HEK293 (cell line): ENCODE measurements around the gene STX5.
A peak's percentile ranks its signal among the peaks of the same experiment; 100 is the strongest.

Source experiments
- GLIS1 ChIP-seq: fragments of 450-650 bp; formaldehyde crosslinking; IDR thresholded peaks from 2 replicates; pipeline ENCODE4 v1.5.1; 2016; ENCODE audit warnings: missing biosample characterization, missing genetic modification characterization
- GLIS2 ChIP-seq: fragments of 450-650 bp; formaldehyde crosslinking; IDR thresholded peaks from 2 replicates; pipeline ENCODE4 v1.5.1; 2016; ENCODE audit warnings: missing biosample characterization, missing genetic modification characterization
- KLF16 ChIP-seq: fragments of 450-650 bp; formaldehyde crosslinking; IDR thresholded peaks from 2 replicates; pipeline ENCODE4 v1.5.1; 2017; ENCODE audit warnings: missing biosample characterization, missing genetic modification characterization
- SP2 ChIP-seq: fragments of 450-650 bp; formaldehyde crosslinking; IDR thresholded peaks from 2 replicates; pipeline ENCODE4 v1.5.1; 2016; ENCODE audit warnings: missing biosample characterization, missing genetic modification characterization
- TCF7L2 ChIP-seq: IDR thresholded peaks from 2 replicates; pipeline ENCODE4 v1.6.1; 2011; ENCODE audit warnings: low read depth, mild to moderate bottlenecking, inconsistent platforms, low read length, moderate library complexity, borderline replicate concordance
- YY2 ChIP-seq: fragments of 450-650 bp; formaldehyde crosslinking; IDR thresholded peaks from 2 replicates; pipeline ENCODE4 v1.5.1; 2016; ENCODE audit warnings: missing biosample characterization, missing genetic modification characterization
- ZBTB10 ChIP-seq: fragments of 450-650 bp; formaldehyde crosslinking; IDR thresholded peaks from 2 replicates; pipeline ENCODE4 v1.5.1; 2016; ENCODE audit warnings: missing biosample characterization, missing genetic modification characterization
- ZBTB48 ChIP-seq: fragments of 450-650 bp; formaldehyde crosslinking; IDR thresholded peaks from 2 replicates; pipeline ENCODE4 v1.5.1; 2016; ENCODE audit warnings: missing biosample characterization, missing genetic modification characterization
- ZNF132 ChIP-seq: fragments of 450-650 bp; formaldehyde crosslinking; IDR thresholded peaks from 2 replicates; pipeline ENCODE4 v1.5.1; 2017; ENCODE audit warnings: missing biosample characterization, missing genetic modification characterization, borderline replicate concordance
- ZNF184 ChIP-seq: fragments of 450-650 bp; IDR thresholded peaks from 2 replicates; pipeline ENCODE4 v1.5.1; 2018; ENCODE audit warnings: missing biosample characterization, mild to moderate bottlenecking, missing genetic modification characterization
- ZNF211 ChIP-seq: fragments of 450-650 bp; formaldehyde crosslinking; IDR thresholded peaks from 2 replicates; pipeline ENCODE4 v1.5.1; 2016; ENCODE audit warnings: low read depth, missing biosample characterization, missing genetic modification characterization
- ZNF23 ChIP-seq: fragments of 450-650 bp; formaldehyde crosslinking; IDR thresholded peaks from 2 replicates; pipeline ENCODE4 v1.5.1; 2016; ENCODE audit warnings: missing biosample characterization, missing genetic modification characterization, borderline replicate concordance
- ZNF335 ChIP-seq: fragments of 450-650 bp; formaldehyde crosslinking; conservative IDR thresholded peaks from 2 replicates; pipeline ENCODE4 v1.5.1; 2016; ENCODE audit warnings: missing biosample characterization, missing genetic modification characterization
- ZNF404 ChIP-seq: fragments of 450-650 bp; formaldehyde crosslinking; IDR thresholded peaks from 2 replicates; pipeline ENCODE4 v1.5.1; 2017; ENCODE audit warnings: missing biosample characterization, missing genetic modification characterization
- ZNF416 ChIP-seq: fragments of 450-650 bp; formaldehyde crosslinking; IDR thresholded peaks from 2 replicates; pipeline ENCODE4 v1.5.1; 2016; ENCODE audit warnings: missing biosample characterization, missing genetic modification characterization
- ZNF501 ChIP-seq: fragments of 450-650 bp; formaldehyde crosslinking; IDR thresholded peaks from 2 replicates; pipeline ENCODE4 v1.5.1; 2016; ENCODE audit warnings: missing biosample characterization, missing genetic modification characterization
- ZNF530 ChIP-seq: fragments of 450-650 bp; formaldehyde crosslinking; IDR thresholded peaks from 2 replicates; pipeline ENCODE4 v1.5.1; 2016; ENCODE audit warnings: low read depth, missing biosample characterization, missing genetic modification characterization
- ZNF560 ChIP-seq: fragments of 450-650 bp; formaldehyde crosslinking; IDR thresholded peaks from 2 replicates; pipeline ENCODE4 v1.5.1; 2017; ENCODE audit warnings: missing biosample characterization, missing genetic modification characterization, borderline replicate concordance
- ZNF629 ChIP-seq: fragments of 450-650 bp; formaldehyde crosslinking; IDR thresholded peaks from 2 replicates; pipeline ENCODE4 v1.5.1; 2017; ENCODE audit warnings: missing biosample characterization, missing genetic modification characterization
- ZNF707 ChIP-seq: fragments of 450-650 bp; formaldehyde crosslinking; IDR thresholded peaks from 2 replicates; pipeline ENCODE4 v1.5.1; 2016; ENCODE audit warnings: missing biosample characterization, missing genetic modification characterization
- ZNF830 ChIP-seq: fragments of 450-650 bp; IDR thresholded peaks from 2 replicates; pipeline ENCODE4 v1.5.0; 2018; ENCODE audit warnings: missing biosample characterization, missing genetic modification characterization, low read depth, mild to moderate bottlenecking, moderate library complexity
- ZNF843 ChIP-seq: fragments of 450-650 bp; formaldehyde crosslinking; IDR thresholded peaks from 2 replicates; pipeline ENCODE4 v1.5.1; 2016; ENCODE audit warnings: missing biosample characterization, missing genetic modification characterization
- ZXDB ChIP-seq: fragments of 450-650 bp; formaldehyde crosslinking; IDR thresholded peaks from 2 replicates; pipeline ENCODE4 v1.5.1; 2016; ENCODE audit warnings: missing biosample characterization, missing genetic modification characterization
- TF ChIP-seq, protein P1 (sequence below): fragments of 450-650 bp; formaldehyde crosslinking; IDR thresholded peaks from 2 replicates; pipeline ENCODE4 v1.5.1; 2016; ENCODE audit warnings: missing biosample characterization, missing genetic modification characterization
- TF ChIP-seq, protein P2 (sequence below): fragments of 450-650 bp; formaldehyde crosslinking; IDR thresholded peaks from 2 replicates; pipeline ENCODE4 v1.5.1; 2016; ENCODE audit warnings: missing biosample characterization, missing genetic modification characterization
- TF ChIP-seq, protein P3 (sequence below): fragments of 450-650 bp; formaldehyde crosslinking; IDR thresholded peaks from 2 replicates; pipeline ENCODE4 v1.5.1; 2016; ENCODE audit warnings: missing biosample characterization, missing genetic modification characterization
- TF ChIP-seq, protein P4 (sequence below): fragments of 450-650 bp; formaldehyde crosslinking; IDR thresholded peaks from 2 replicates; pipeline ENCODE4 v1.5.1; 2016; ENCODE audit warnings: missing biosample characterization, missing genetic modification characterization
- TF ChIP-seq, protein P5 (sequence below): IDR thresholded peaks from 2 replicates; pipeline ENCODE4 v1.6.1; 2011; ENCODE audit warnings: mild to moderate bottlenecking, low read depth, low read length, borderline replicate concordance

The STX5 gene

DNA sequence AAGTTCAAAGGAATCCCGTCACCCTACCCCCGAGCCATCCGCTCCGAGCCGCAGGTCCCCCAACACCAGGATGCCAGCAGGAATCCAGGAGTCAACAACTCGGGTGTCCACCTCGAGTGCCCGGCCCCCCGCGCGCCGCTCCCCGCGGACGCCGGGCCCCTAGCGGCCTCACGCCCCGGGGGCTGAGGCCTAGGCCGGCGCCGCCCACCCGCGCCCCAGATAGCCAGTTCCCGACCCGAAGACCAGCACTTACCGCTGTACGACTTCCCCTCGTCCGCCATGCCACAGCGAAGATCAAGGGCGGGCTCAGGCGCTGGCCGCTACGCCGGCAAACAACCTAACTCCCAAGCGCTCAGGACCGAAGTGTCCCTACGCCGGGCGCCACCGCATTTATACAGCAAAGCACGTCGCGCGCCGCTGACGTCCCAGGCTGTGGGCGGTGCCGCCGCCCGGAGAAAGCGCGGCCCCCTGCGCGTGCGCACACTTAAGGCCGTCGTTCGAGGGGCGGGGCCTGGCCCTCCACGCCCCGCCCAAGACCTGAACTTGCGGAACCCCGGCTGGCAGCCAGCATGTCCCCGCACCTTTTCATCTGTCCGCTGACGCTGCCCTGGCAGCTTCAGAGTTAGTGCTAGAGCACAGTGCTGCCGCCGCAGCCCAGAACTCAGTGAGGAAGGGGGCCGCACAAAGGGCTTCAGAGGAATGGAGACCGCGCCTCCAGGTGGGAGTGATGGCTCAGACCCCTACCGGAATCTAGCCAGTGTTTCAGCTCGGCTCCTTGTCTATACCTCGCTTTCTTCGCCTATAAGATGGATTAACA, 26.6 kb downstream of the STX5 start, which contains the start of gene NXF1 (continued):
- TF ChIP-seq, protein P1, sequence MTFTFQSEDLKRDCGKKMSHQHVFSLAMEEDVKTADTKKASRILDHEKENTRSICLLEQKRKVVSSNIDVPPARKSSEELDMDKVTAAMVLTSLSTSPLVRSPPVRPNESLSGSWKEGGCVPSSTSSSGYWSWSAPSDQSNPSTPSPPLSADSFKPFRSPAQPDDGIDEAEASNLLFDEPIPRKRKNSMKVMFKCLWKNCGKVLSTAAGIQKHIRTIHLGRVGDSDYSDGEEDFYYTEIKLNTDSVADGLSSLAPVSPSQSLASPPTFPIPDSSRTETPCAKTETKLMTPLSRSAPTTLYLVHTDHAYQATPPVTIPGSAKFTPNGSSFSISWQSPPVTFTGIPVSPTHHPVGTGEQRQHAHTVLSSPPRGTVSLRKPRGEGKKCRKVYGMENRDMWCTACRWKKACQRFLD (tag by site-specific recombination): no peak
- TF ChIP-seq, protein P2, sequence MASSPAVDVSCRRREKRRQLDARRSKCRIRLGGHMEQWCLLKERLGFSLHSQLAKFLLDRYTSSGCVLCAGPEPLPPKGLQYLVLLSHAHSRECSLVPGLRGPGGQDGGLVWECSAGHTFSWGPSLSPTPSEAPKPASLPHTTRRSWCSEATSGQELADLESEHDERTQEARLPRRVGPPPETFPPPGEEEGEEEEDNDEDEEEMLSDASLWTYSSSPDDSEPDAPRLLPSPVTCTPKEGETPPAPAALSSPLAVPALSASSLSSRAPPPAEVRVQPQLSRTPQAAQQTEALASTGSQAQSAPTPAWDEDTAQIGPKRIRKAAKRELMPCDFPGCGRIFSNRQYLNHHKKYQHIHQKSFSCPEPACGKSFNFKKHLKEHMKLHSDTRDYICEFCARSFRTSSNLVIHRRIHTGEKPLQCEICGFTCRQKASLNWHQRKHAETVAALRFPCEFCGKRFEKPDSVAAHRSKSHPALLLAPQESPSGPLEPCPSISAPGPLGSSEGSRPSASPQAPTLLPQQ: peak; percentile 30; the same call in 1 of the 2 replicates
- TF ChIP-seq SP2 (tag by site-specific recombination): peak; percentile 84
- no peak for TF ChIP-seq ZNF830
- TF ChIP-seq KLF16 (tag by site-specific recombination): peak; percentile 87
- 0 out of 2 replicates have a peak, but pooled peaks have one; percentile 52 for TF ChIP-seq ZNF501 (tag by site-specific recombination)
- TF ChIP-seq GLIS1: peak; percentile 52; the same call in 1 of the 2 replicates
- TF ChIP-seq ZNF530: no peak
- TF ChIP-seq, protein P3, sequence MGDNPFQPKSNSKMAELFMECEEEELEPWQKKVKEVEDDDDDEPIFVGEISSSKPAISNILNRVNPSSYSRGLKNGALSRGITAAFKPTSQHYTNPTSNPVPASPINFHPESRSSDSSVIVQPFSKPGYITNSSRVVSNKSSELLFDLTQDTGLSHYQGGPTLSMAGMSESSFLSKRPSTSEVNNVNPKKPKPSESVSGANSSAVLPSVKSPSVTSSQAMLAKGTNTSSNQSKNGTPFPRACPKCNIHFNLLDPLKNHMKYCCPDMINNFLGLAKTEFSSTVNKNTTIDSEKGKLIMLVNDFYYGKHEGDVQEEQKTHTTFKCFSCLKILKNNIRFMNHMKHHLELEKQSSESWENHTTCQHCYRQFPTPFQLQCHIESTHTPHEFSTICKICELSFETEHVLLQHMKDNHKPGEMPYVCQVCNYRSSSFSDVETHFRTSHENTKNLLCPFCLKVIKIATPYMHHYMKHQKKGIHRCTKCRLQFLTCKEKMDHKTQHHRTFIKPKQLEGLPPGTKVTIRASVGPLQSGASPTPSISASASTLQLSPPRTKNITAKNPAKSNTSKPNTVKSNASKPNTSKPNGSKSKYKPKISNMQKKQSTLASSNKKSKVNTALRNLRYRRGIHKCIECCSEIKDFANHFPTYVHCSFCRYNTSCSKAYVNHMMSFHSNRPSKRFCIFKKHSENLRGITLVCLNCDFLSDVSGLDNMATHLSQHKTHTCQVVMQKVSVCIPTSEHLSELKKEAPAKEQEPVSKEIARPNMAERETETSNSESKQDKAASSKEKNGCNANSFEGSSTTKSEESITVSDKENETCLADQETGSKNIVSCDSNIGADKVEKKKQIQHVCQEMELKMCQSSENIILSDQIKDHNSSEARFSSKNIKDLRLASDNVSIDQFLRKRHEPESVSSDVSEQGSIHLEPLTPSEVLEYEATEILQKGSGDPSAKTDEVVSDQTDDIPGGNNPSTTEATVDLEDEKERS (tag by site-specific recombination): no peak
- no peak for TF ChIP-seq ZBTB10 (tag by site-specific recombination)
- TF ChIP-seq, protein P4, sequence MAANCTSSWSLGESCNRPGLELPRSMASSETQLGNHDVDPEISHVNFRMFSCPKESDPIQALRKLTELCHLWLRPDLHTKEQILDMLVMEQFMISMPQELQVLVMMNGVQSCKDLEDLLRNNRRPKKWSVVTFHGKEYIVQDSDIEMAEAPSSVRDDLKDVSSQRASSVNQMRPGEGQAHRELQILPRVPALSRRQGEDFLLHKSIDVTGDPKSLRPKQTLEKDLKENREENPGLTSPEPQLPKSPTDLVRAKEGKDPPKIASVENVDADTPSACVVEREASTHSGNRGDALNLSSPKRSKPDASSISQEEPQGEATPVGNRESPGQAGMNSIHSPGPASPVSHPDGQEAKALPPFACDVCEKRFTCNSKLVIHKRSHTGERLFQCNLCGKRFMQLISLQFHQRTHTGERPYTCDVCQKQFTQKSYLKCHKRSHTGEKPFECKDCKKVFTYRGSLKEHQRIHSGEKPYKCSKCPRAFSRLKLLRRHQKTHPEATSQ: peak; percentile 89
- no peak for TF ChIP-seq ZNF132 (tag by site-specific recombination)
- TF ChIP-seq ZNF629 (tag by site-specific recombination): peak; percentile 75
- peak; percentile 62 for TF ChIP-seq ZXDB (tag by site-specific recombination)
- TF ChIP-seq ZNF184 (tag by site-specific recombination): peak; percentile 29; the same call in 1 of the 2 replicates
- TF ChIP-seq, protein P5, sequence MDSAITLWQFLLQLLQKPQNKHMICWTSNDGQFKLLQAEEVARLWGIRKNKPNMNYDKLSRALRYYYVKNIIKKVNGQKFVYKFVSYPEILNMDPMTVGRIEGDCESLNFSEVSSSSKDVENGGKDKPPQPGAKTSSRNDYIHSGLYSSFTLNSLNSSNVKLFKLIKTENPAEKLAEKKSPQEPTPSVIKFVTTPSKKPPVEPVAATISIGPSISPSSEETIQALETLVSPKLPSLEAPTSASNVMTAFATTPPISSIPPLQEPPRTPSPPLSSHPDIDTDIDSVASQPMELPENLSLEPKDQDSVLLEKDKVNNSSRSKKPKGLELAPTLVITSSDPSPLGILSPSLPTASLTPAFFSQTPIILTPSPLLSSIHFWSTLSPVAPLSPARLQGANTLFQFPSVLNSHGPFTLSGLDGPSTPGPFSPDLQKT: no peak
- no peak for TF ChIP-seq ZNF211 (tag by site-specific recombination)
- TF ChIP-seq TCF7L2: no peak
- TF ChIP-seq ZNF404 (tag by site-specific recombination): no peak
- no peak for TF ChIP-seq ZNF707 (tag by site-specific recombination)
- TF ChIP-seq YY2: peak; percentile 80
- no peak for TF ChIP-seq ZNF416 (tag by site-specific recombination)
- no peak for TF ChIP-seq ZNF23 (tag by site-specific recombination)
- 0 out of 2 replicates have a peak, but pooled peaks have one; percentile 38 for TF ChIP-seq ZNF335 (tag by site-specific recombination)
- peak; percentile 48 for TF ChIP-seq GLIS2 (tag by site-specific recombination)
- no peak for TF ChIP-seq ZNF843
- no peak for TF ChIP-seq ZNF560 (tag by site-specific recombination)
- peak; percentile 86 for TF ChIP-seq ZBTB48 (tag by site-specific recombination)
